WTC11 (cell line): ENCODE data around the gene CAB39. TPM values are rescaled to one million over a fixed set of nuclear protein-coding genes. Genes with fewer than 3 reads are reported as not detected.

ENCODE experiments used
- ATAC-seq: fragments of 200-7000 bp; cut with Tn5 transposase; 2 replicates; pipeline ENCODE4 v1.10.0; 2021; ENCODE audit warnings: mild to moderate bottlenecking, moderate library complexity
- CTCF ChIA-PET: fragments of 300-600 bp; sonication (Branson Sonifier 250); formaldehyde crosslinking; loops from one replicate; lab custom pipeline; 2021; ENCODE audit warnings: antibody characterized with exemption; lab: Charles Lee
- POLR2A ChIA-PET: fragments of 350-600 bp; sonication (Branson Sonifier 250); formaldehyde crosslinking; loops from one replicate; lab custom pipeline; 2021; ENCODE audit warnings: antibody characterized with exemption; lab: Charles Lee
- DNase-seq: peaks from one replicate; pipeline ENCODE4 v3.0.0; 2021; ENCODE audit warnings: low spot score
- H3K27ac Mint-ChIP-seq: 2 replicates; pipeline ENCODE4 v1.8.0; 2021; ENCODE audit warnings: mixed read lengths
- H3K27me3 Mint-ChIP-seq: 2 replicates; pipeline ENCODE4 v1.8.0; 2021; ENCODE audit warnings: low read depth, mild to moderate bottlenecking, moderate library complexity, mixed read lengths
- H3K36me3 Mint-ChIP-seq: 2 replicates; pipeline ENCODE4 v1.8.0; 2021; ENCODE audit warnings: mixed read lengths
- H3K4me1 Mint-ChIP-seq: 2 replicates; pipeline ENCODE4 v1.8.0; 2022; ENCODE audit warnings: mixed read lengths
- H3K4me3 Mint-ChIP-seq: 2 replicates; pipeline ENCODE4 v1.8.0; 2021; ENCODE audit warnings: mild to moderate bottlenecking, moderate library complexity, mixed read lengths
- H3K9me3 Mint-ChIP-seq: 2 replicates; pipeline ENCODE4 v1.8.0; 2021; ENCODE audit warnings: mixed read lengths
- ATF1 ChIP-seq: sonication (generic); formaldehyde crosslinking; IDR thresholded peaks from 2 replicates; pipeline ENCODE4 v1.8.1; 2023; ENCODE audit warnings: mild to moderate bottlenecking, moderate library complexity, missing genetic modification reagents
- ATF2 ChIP-seq: sonication (generic); formaldehyde crosslinking; IDR thresholded peaks from 2 replicates; pipeline ENCODE4 v1.8.1; 2022; ENCODE audit warnings: low read depth, missing genetic modification reagents, borderline replicate concordance
- CREM ChIP-seq: sonication (generic); formaldehyde crosslinking; IDR thresholded peaks from 2 replicates; pipeline ENCODE4 v1.8.1; 2022; ENCODE audit warnings: mild to moderate bottlenecking, missing genetic modification reagents, moderate library complexity
- E2F1 ChIP-seq: sonication (generic); formaldehyde crosslinking; IDR thresholded peaks from 2 replicates; pipeline ENCODE4 v1.8.0; 2022; ENCODE audit warnings: mild to moderate bottlenecking, missing genetic modification reagents
- ESRRA ChIP-seq: sonication (generic); formaldehyde crosslinking; IDR thresholded peaks from 2 replicates; pipeline ENCODE4 v1.8.1; 2022; ENCODE audit warnings: mild to moderate bottlenecking, missing genetic modification reagents, borderline replicate concordance
- FOXJ3 ChIP-seq: sonication (generic); formaldehyde crosslinking; IDR thresholded peaks from 2 replicates; pipeline ENCODE4 v1.9.0; 2021; ENCODE audit warnings: missing genetic modification reagents, mild to moderate bottlenecking, borderline replicate concordance
- FOXP4 ChIP-seq: sonication (generic); formaldehyde crosslinking; IDR thresholded peaks from 2 replicates; pipeline ENCODE4 v1.8.0; 2022; ENCODE audit warnings: mild to moderate bottlenecking, missing genetic modification reagents
- GTF2I ChIP-seq: fragments of 250-450 bp; sonication (Bioruptor Pico); conservative IDR thresholded peaks from 2 replicates; pipeline ENCODE4 v1.4.0; 2021; ENCODE audit warnings: mild to moderate bottlenecking
- HMGXB4 ChIP-seq: sonication (generic); formaldehyde crosslinking; IDR thresholded peaks from 2 replicates; pipeline ENCODE4 v1.8.1; 2023; ENCODE audit warnings: mild to moderate bottlenecking, moderate library complexity, missing genetic modification reagents
- JUN ChIP-seq: sonication (generic); formaldehyde crosslinking; IDR thresholded peaks from 2 replicates; pipeline ENCODE4 v1.8.0; 2023; ENCODE audit warnings: mild to moderate bottlenecking, missing genetic modification reagents
- OVOL2 ChIP-seq: fragments of 250-450 bp; sonication (Bioruptor Pico); IDR thresholded peaks from 2 replicates; pipeline ENCODE4 v1.9.0; 2021; ENCODE audit warnings: mild to moderate bottlenecking, borderline replicate concordance
- PREB ChIP-seq: sonication (generic); formaldehyde crosslinking; IDR thresholded peaks from 2 replicates; pipeline ENCODE4 v1.8.1; 2022; ENCODE audit warnings: mild to moderate bottlenecking, missing genetic modification reagents, moderate library complexity, borderline replicate concordance
- RELA ChIP-seq: sonication (generic); formaldehyde crosslinking; IDR thresholded peaks from 2 replicates; pipeline ENCODE4 v1.8.1; 2022; ENCODE audit warnings: missing genetic modification reagents, mild to moderate bottlenecking, borderline replicate concordance
- RORB ChIP-seq: fragments of 250-450 bp; sonication (Bioruptor Pico); IDR thresholded peaks from 2 replicates; pipeline ENCODE4 v1.9.0; 2021; ENCODE audit warnings: mild to moderate bottlenecking
- SMAD3 ChIP-seq: sonication (generic); formaldehyde crosslinking; IDR thresholded peaks from 2 replicates; pipeline ENCODE4 v1.8.0; 2022; ENCODE audit warnings: missing genetic modification reagents, mild to moderate bottlenecking, borderline replicate concordance
- SMAD4 ChIP-seq: sonication (generic); formaldehyde crosslinking; IDR thresholded peaks from 2 replicates; pipeline ENCODE4 v1.8.0; 2022; ENCODE audit warnings: mild to moderate bottlenecking, missing genetic modification reagents
- TP53 ChIP-seq: sonication (generic); formaldehyde crosslinking; IDR thresholded peaks from 2 replicates; pipeline ENCODE4 v1.8.1; 2023; ENCODE audit warnings: mild to moderate bottlenecking, missing genetic modification reagents
- ZNF317 ChIP-seq: sonication (generic); formaldehyde crosslinking; IDR thresholded peaks from 2 replicates; pipeline ENCODE4 v1.8.1; 2023; ENCODE audit warnings: low read depth, mild to moderate bottlenecking, moderate library complexity, missing genetic modification reagents, borderline replicate concordance
- ZNF423 ChIP-seq: fragments of 250-450 bp; sonication (Bioruptor Pico); IDR thresholded peaks from 2 replicates; pipeline ENCODE4 v2.1.2; 2022; ENCODE audit warnings: mild to moderate bottlenecking, moderate library complexity
- total RNA-seq: library from RNA; stranded (reverse); gene quantifications from 3 replicates; pipeline ENCODE4 v1.2.3, GENCODE V29; 2021

CAB39 gene
- total RNA-seq, 1 experiment from 2014 or later = 36.9 TPM

GRCh38 chr2:230790981-230791380 lies 78.3 kb downstream of the CAB39 start (continued):
- TF ChIP-seq HMGXB4 (CRISPR knock-in tag) (no peak), RELA (no peak), ATF1 (CRISPR knock-in tag) (no peak)
- TF ChIP-seq, all 79 proteins: peak for 0

GRCh38 chr2:230793572-230794359 lies 81.1 kb downstream of the CAB39 start:
- DNase-seq (no peak), ATAC-seq (no peak)
- peaks cover 38% of the 10 kb centered on the region for H3K36me3 Mint-ChIP-seq
- H3K9me3 Mint-ChIP-seq = peaks cover 10% of the 10 kb centered on the region
- H3K27me3 Mint-ChIP-seq = no peaks in the 10 kb centered on the region
- POLR2A ChIA-PET = no interaction called here
- CTCF ChIA-PET = interaction anchor here (0.6 to 1.5 kb wide), 2 partner anchors 16 to 81 kb away, joined by 3 to 5 read pairs; partner anchors contain the start of gene CAB39
- peaks cover 18% of the 10 kb centered on the region for H3K4me1 Mint-ChIP-seq
- H3K27ac Mint-ChIP-seq = peak overlapping the region; percentile 82
- no peak overlapping the region for H3K4me3 Mint-ChIP-seq
- TF ChIP-seq ZNF317 (CRISPR knock-in tag) (no peak), ATF2 (CRISPR knock-in tag) (no peak), GTF2I (CRISPR knock-in tag) (no peak), HMGXB4 (CRISPR knock-in tag) (no peak), CREM (CRISPR knock-in tag) (no peak)

GRCh38 chr2:230794497-230794896 lies 81.9 kb downstream of the CAB39 start:
- H3K4me3 Mint-ChIP-seq = no peak overlapping the region
- ChIA-PET CTCF (interaction anchor here (1.3 to 1.5 kb wide), 2 partner anchors 19 to 82 kb away, joined by 4 to 5 read pairs; partner anchors contain the start of gene CAB39), POLR2A (no interaction called here)
- H3K4me1 Mint-ChIP-seq = peaks cover 18% of the 10 kb centered on the region
- 0 out of 2 replicates have a peak overlapping the region, but pooled peaks have one; percentile 82 for H3K27ac Mint-ChIP-seq
- H3K9me3 Mint-ChIP-seq = peaks cover 3% of the 10 kb centered on the region
- H3K36me3 Mint-ChIP-seq = peaks cover 30% of the 10 kb centered on the region
- ATAC-seq (peak; percentile 65), DNase-seq (peak; percentile 21)
- H3K27me3 Mint-ChIP-seq = no peaks in the 10 kb centered on the region
- TF ChIP-seq ESRRA = no peak
- no peak for TF ChIP-seq PREB (CRISPR knock-in tag)
- TF ChIP-seq FOXP4 (CRISPR knock-in tag) = no peak
- no peak for TF ChIP-seq SMAD3 (CRISPR knock-in tag)
- TF ChIP-seq TP53 = no peak
- no peak for TF ChIP-seq HMGXB4 (CRISPR knock-in tag)
- TF ChIP-seq SMAD4 (CRISPR knock-in tag) = no peak
- TF ChIP-seq OVOL2 (CRISPR knock-in tag) = no peak
- TF ChIP-seq RELA = no peak
- TF ChIP-seq FOXJ3 (CRISPR knock-in tag) = no peak
- no peak for TF ChIP-seq ZNF423 (CRISPR knock-in tag)
- no peak for TF ChIP-seq JUN
- no peak for TF ChIP-seq RORB
- TF ChIP-seq E2F1 (CRISPR knock-in tag) = no peak
